Measurements from ENCODE around the gene TAS1R3. TPM values are rescaled to one million over a fixed set of nuclear protein-coding genes. Genes with fewer than 3 reads are reported as not detected.
"Not testable (repeated sequence)": the region's sequence is repeated elsewhere in the genome, so short reads cannot be mapped to it uniquely, and the experiment has no call there.

The TAS1R3 gene
- total RNA-seq, 1 donor, result under 0.01 TPM

DNA sequence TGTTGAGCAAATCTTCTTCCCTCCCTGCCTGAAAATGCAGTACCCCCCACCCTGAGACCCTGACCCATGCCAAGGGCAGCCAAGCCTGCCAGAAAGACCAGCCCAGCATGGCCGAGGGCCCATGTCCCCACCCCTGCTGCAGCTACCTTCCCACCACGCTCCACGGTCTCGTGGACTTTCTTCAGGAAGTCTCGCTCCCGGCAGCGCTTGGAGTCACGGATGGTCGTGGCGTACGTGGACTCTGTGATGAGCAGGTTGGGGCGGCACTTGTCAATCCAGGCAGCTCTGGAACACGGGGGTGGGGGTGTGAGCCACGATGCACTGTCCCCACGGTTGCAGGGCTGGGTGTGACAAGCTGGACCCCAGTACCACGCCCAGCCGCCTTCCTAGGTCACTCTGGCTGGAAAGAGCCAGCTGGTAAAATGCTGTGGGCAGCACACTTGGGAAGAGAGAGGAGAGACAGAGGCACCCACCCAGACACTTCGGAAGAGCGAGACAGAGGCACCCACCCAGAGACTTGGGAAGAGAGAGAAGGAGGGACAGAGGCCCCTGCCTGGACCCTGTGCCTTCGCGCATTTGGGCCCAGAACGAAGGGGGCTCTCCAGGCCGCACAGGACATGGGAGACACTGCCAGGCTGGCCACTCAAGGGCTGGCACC is 16.3 kb upstream of the TAS1R3 start:
- no peak overlapping the region for H2AFZ ChIP-seq (ENCODE audit: low read length)
- H3K36me3 ChIP-seq (ENCODE audit: insufficient read depth, low read length), result peaks cover 59% of the 10 kb centered on the region
- TF ChIP-seq, protein P1, sequence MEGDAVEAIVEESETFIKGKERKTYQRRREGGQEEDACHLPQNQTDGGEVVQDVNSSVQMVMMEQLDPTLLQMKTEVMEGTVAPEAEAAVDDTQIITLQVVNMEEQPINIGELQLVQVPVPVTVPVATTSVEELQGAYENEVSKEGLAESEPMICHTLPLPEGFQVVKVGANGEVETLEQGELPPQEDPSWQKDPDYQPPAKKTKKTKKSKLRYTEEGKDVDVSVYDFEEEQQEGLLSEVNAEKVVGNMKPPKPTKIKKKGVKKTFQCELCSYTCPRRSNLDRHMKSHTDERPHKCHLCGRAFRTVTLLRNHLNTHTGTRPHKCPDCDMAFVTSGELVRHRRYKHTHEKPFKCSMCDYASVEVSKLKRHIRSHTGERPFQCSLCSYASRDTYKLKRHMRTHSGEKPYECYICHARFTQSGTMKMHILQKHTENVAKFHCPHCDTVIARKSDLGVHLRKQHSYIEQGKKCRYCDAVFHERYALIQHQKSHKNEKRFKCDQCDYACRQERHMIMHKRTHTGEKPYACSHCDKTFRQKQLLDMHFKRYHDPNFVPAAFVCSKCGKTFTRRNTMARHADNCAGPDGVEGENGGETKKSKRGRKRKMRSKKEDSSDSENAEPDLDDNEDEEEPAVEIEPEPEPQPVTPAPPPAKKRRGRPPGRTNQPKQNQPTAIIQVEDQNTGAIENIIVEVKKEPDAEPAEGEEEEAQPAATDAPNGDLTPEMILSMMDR (IDR thresholded peaks at IDR 0.05; ENCODE audit: extremely low read depth, low read depth, low read length), result no peak

GRCh38 chr1:1315435-1315954 is 15.6 kb upstream of the TAS1R3 start:
- Histone ChIP-seq H3K9me3 (ENCODE audit: low read depth, low read length) (no peaks in the 10 kb centered on the region), H3K36me3 (ENCODE audit: insufficient read depth, low read length) (peaks cover 60% of the 10 kb centered on the region), H4K20me1 (ENCODE audit: insufficient read depth, low read length) (peaks cover 33% of the 10 kb centered on the region), H3K4me3 (ENCODE audit: insufficient read depth, low read length) (no peak overlapping the region), H3K4me1 (ENCODE audit: insufficient read depth, low read length) (peaks cover 10% of the 10 kb centered on the region), H3K27me3 (ENCODE audit: insufficient read depth, low read length) (no peaks in the 10 kb centered on the region), H3K4me2 (ENCODE audit: insufficient read depth, low read length) (no peak overlapping the region), H2AFZ (ENCODE audit: low read length) (no peak overlapping the region), H3K27ac (ENCODE audit: low read depth, low read length) (no peak overlapping the region), H3K79me2 (ENCODE audit: insufficient read depth, low read length) (peaks cover 49% of the 10 kb centered on the region)
- TF ChIP-seq, protein P1 (IDR thresholded peaks at IDR 0.05; ENCODE audit: extremely low read depth, low read depth, low read length), result no peak
- no peak for DNase-seq (ENCODE audit: insufficient read length, low spot score, missing footprints)

More for the DNA sequence above, 16.3 kb upstream of the TAS1R3 start:
- Histone ChIP-seq H3K27ac (ENCODE audit: low read depth, low read length) (no peak overlapping the region), H3K27me3 (ENCODE audit: insufficient read depth, low read length) (no peaks in the 10 kb centered on the region), H3K4me3 (ENCODE audit: insufficient read depth, low read length) (no peak overlapping the region), H3K79me2 (ENCODE audit: insufficient read depth, low read length) (peaks cover 49% of the 10 kb centered on the region), H4K20me1 (ENCODE audit: insufficient read depth, low read length) (peaks cover 32% of the 10 kb centered on the region), H3K4me2 (ENCODE audit: insufficient read depth, low read length) (no peak overlapping the region), H3K9me3 (ENCODE audit: low read depth, low read length) (no peaks in the 10 kb centered on the region), H3K4me1 (ENCODE audit: insufficient read depth, low read length) (peaks cover 10% of the 10 kb centered on the region)
- DNase-seq (ENCODE audit: insufficient read length, low spot score, missing footprints), result no peak

DNA sequence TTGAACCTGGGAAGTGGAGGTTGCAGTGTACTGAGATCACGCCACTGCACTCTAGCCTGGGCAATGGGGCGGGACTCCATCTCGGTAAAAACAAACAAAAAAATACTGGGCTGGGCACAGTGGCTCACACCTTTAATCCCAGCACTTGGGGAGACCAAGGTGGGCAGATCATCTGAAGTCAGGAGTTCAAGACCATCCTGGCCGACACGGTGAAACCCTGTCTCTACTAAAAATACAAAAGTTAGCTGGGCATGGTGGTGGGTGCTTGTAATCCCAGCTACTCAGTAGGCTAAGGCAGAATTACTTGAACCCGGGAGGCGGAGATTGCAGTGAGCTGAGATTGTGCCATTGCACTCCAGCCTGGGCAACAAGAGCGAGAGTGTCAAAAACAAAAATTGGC is 14.9 kb upstream of the TAS1R3 start:
- peaks cover 53% of the 10 kb centered on the region for H3K36me3 ChIP-seq (ENCODE audit: insufficient read depth, low read length)
- DNase-seq (ENCODE audit: insufficient read length, low spot score, missing footprints); H3K4me3 ChIP-seq (ENCODE audit: insufficient read depth, low read length); H3K4me2 ChIP-seq (ENCODE audit: insufficient read depth, low read length); H3K9me3 ChIP-seq (ENCODE audit: low read depth, low read length); H3K27ac ChIP-seq (ENCODE audit: low read depth, low read length); H3K27me3 ChIP-seq (ENCODE audit: insufficient read depth, low read length); H2AFZ ChIP-seq (ENCODE audit: low read length): not testable (repeated sequence)
- peaks cover 56% of the 10 kb centered on the region for H3K79me2 ChIP-seq (ENCODE audit: insufficient read depth, low read length)
- peaks cover 10% of the 10 kb centered on the region for H3K4me1 ChIP-seq (ENCODE audit: insufficient read depth, low read length)
- peaks cover 37% of the 10 kb centered on the region for H4K20me1 ChIP-seq (ENCODE audit: insufficient read depth, low read length)

DNA sequence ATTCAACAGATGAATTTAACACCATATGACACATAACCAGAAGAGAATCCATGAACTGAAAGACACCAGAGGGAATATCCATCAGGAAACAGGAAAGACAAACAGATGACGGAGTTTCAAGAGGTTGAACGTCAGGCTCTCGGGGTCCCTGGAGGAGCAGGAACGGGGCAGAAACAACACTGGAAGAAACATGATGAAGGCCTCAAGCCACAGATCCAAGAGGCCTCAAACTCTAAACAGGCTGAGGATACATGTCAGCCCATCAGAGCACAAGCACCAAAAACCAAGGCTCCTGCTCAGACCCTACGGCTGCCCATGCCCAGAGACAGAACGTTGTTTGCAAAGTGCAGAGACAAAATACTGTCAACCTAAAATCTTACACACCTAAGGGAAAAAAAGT is 13.7 kb upstream of the TAS1R3 start:
- Histone ChIP-seq H3K4me2 (ENCODE audit: insufficient read depth, low read length) (no peak overlapping the region), H3K9me3 (ENCODE audit: low read depth, low read length) (no peaks in the 10 kb centered on the region), H3K27me3 (ENCODE audit: insufficient read depth, low read length) (no peaks in the 10 kb centered on the region), H4K20me1 (ENCODE audit: insufficient read depth, low read length) (peaks cover 42% of the 10 kb centered on the region), H2AFZ (ENCODE audit: low read length) (no peak overlapping the region), H3K27ac (ENCODE audit: low read depth, low read length) (peak overlapping the region; percentile 78), H3K36me3 (ENCODE audit: insufficient read depth, low read length) (peaks cover 47% of the 10 kb centered on the region), H3K4me3 (ENCODE audit: insufficient read depth, low read length) (no peak overlapping the region), H3K4me1 (ENCODE audit: insufficient read depth, low read length) (peaks cover 10% of the 10 kb centered on the region), H3K79me2 (ENCODE audit: insufficient read depth, low read length) (peaks cover 67% of the 10 kb centered on the region)
- DNase-seq (ENCODE audit: insufficient read length, low spot score, missing footprints), result no peak
- TF ChIP-seq, protein P1 (IDR thresholded peaks at IDR 0.05; ENCODE audit: extremely low read depth, low read depth, low read length), result no peak
